SK-N-SH (cell line): ENCODE results near the gene NRIP3.

Source experiments
- CTCF ChIP-seq: fragments of 200-600 bp; sonication (generic); IDR thresholded peaks from 2 replicates; pipeline ENCODE4 v1.6.1; 2017; ENCODE audit warnings: antibody characterized with exemption, mild to moderate bottlenecking, moderate library complexity
- GATA2 ChIP-seq: sonication (generic); formaldehyde crosslinking; IDR thresholded peaks from 2 replicates; pipeline ENCODE4 v1.5.0; 2020; ENCODE audit warnings: mild to moderate bottlenecking, missing genetic modification reagents
- RAD21 ChIP-seq: IDR thresholded peaks from 2 replicates; pipeline ENCODE4 v1.6.1; 2012; ENCODE audit warnings: mild to moderate bottlenecking, low read length
- REST ChIP-seq: IDR thresholded peaks from 2 replicates; pipeline ENCODE4 v1.6.1; 2012; ENCODE audit warnings: mild to moderate bottlenecking, low read depth, low read length, moderate library complexity
- RFX5 ChIP-seq: IDR thresholded peaks from 2 replicates; pipeline ENCODE4 v1.6.1; 2012; ENCODE audit warnings: mild to moderate bottlenecking, improper control_type of control experiment, low read length
- SIN3A ChIP-seq: IDR thresholded peaks from 2 replicates; pipeline ENCODE4 v1.6.1; 2012; ENCODE audit warnings: low read depth, mild to moderate bottlenecking, low read length, moderate library complexity, borderline replicate concordance
- TAF1 ChIP-seq: IDR thresholded peaks from 2 replicates; pipeline ENCODE4 v1.6.1; 2012; ENCODE audit warnings: low read depth, mild to moderate bottlenecking, low read length, moderate library complexity, borderline replicate concordance
- USF2 ChIP-seq: fragments of 150-350 bp; IDR thresholded peaks from 2 replicates; pipeline ENCODE4 v1.6.1; 2017; ENCODE audit warnings: antibody characterized with exemption, low read length, low read depth, borderline replicate concordance

- TF ChIP-seq RFX5 (no peak), CTCF (no peak), GATA2 (no peak), RAD21 (no peak), TAF1 (no peak), REST (no peak), USF2 (no peak), SIN3A (no peak)
Measured at GRCh38 chr11:9037046-9037780, 33.4 kb upstream of the NRIP3 start.
